PC-3 (cell line): ENCODE results near the gene SLC38A4. TPM values are rescaled to one million over a fixed set of nuclear protein-coding genes. Genes with fewer than 3 reads are reported as not detected.

ENCODE experiments used
- ATAC-seq: fragments of 200-7000 bp; cut with Tn5 transposase; 2 replicates; pipeline ENCODE4 v1.9.1; 2020; ENCODE audit warnings: mild to moderate bottlenecking, moderate library complexity
- BruUV-seq: library from RNA; stranded (reverse); fragments of 400-500 nt; replicated peaks from 2 replicates; lab custom pipeline; 2021; lab: Mats Ljungman, UMichigan
- CTCF ChIA-PET: fragments of 300-600 bp; sonication (Branson Sonifier 250); formaldehyde crosslinking; loops from one replicate; lab custom pipeline; 2022; ENCODE audit warnings: antibody characterized with exemption; lab: Charles Lee
- POLR2A ChIA-PET: fragments of 300-600 bp; sonication (Branson Sonifier 250); formaldehyde crosslinking; loops from one replicate; lab custom pipeline; 2022; ENCODE audit warnings: antibody characterized with exemption; ENCODE audit not compliant: unreplicated experiment; lab: Charles Lee
- DNase-seq: peaks from one replicate; pipeline ENCODE4 v3.0.0-alpha.2; 2015
- H2AFZ ChIP-seq: fragments of 300-600 bp; sonication (generic); 2 replicates; pipeline ENCODE4 v1.6.0; 2016; ENCODE audit warnings: antibody characterized with exemption, low read length
- H3F3A ChIP-seq: fragments of 300-600 bp; sonication (generic); one replicate; pipeline ENCODE4 v1.6.0; 2017; ENCODE audit warnings: antibody characterized with exemption, low read length, control low read depth, mild to moderate bottlenecking; ENCODE audit not compliant: unreplicated experiment
- H3K27ac ChIP-seq: fragments of 300-600 bp; sonication (generic); 2 replicates; pipeline ENCODE4 v1.5.1; 2016; ENCODE audit warnings: mild to moderate bottlenecking, low read length
- H3K27me3 ChIP-seq: fragments of 300-600 bp; sonication (generic); 2 replicates; pipeline ENCODE4 v1.6.1; 2016; ENCODE audit warnings: low read length, mixed read lengths
- H3K36me3 ChIP-seq: fragments of 300-600 bp; sonication (generic); 2 replicates; pipeline ENCODE4 v1.6.1; 2016; ENCODE audit warnings: low read depth, mixed run types, low read length, mixed read lengths
- H3K4me1 ChIP-seq: fragments of 300-600 bp; sonication (generic); 2 replicates; pipeline ENCODE4 v1.5.1; 2016; ENCODE audit warnings: low read length; ENCODE audit not compliant: insufficient read depth
- H3K4me2 ChIP-seq: fragments of 300-600 bp; sonication (generic); 2 replicates; pipeline ENCODE4 v1.6.0; 2016; ENCODE audit warnings: low read length
- H3K4me3 ChIP-seq: fragments of 300-600 bp; sonication (generic); 2 replicates; pipeline ENCODE4 v1.5.1; 2016; ENCODE audit warnings: mild to moderate bottlenecking, low read length, mixed read lengths
- H3K79me2 ChIP-seq: fragments of 300-600 bp; sonication (generic); 2 replicates; pipeline ENCODE4 v1.6.1; 2017; ENCODE audit warnings: low read length, mixed read lengths
- H3K9ac ChIP-seq: fragments of 300-600 bp; sonication (generic); 2 replicates; pipeline ENCODE4 v1.6.0; 2016; ENCODE audit warnings: mild to moderate bottlenecking, low read length
- H3K9me2 ChIP-seq: fragments of 300-600 bp; sonication (generic); replicated peaks from 2 replicates; pipeline ENCODE4 v1.6.1; 2016; ENCODE audit warnings: mixed run types, low read length, mixed read lengths
- H3K9me3 ChIP-seq: fragments of 300-600 bp; sonication (generic); 2 replicates; pipeline ENCODE4 v1.6.1; 2016; ENCODE audit warnings: low read length, mixed read lengths
- H4K20me1 ChIP-seq: fragments of 300-600 bp; sonication (generic); 2 replicates; pipeline ENCODE4 v1.6.1; 2016; ENCODE audit warnings: low read length, mixed read lengths
- CTCF ChIP-seq: fragments of 300-600 bp; sonication (generic); conservative IDR thresholded peaks from 2 replicates; pipeline ENCODE4 v1.5.1; 2017; ENCODE audit warnings: antibody characterized with exemption, low read depth, mild to moderate bottlenecking, low read length
- EZH2 ChIP-seq: fragments of 300-600 bp; sonication (generic); IDR thresholded peaks from one replicate; pipeline ENCODE4 v1.6.1; 2017; ENCODE audit warnings: antibody characterized with exemption, mild to moderate bottlenecking, low read length; ENCODE audit not compliant: unreplicated experiment
- EZH2phosphoT487 ChIP-seq: fragments of 300-600 bp; sonication (generic); IDR thresholded peaks from 2 replicates; pipeline ENCODE4 v1.6.1; 2018; ENCODE audit warnings: mild to moderate bottlenecking, antibody characterized with exemption, low read length, borderline replicate concordance
- intact Hi-C: fragments of 100-400 bp; cut with micrococcal nuclease; formaldehyde crosslinking; loops from 2 replicates; pipeline ENCODE4 v1.9.0; 2023
- total RNA-seq: library from RNA; depleted of rRNA; stranded (reverse); fragments of >200 nt; gene quantifications from 2 replicates; pipeline ENCODE4 v1.2.3, GENCODE V29; 2014

Gene SLC38A4
- total RNA-seq, 1 experiment from 2014 or later: not detected

GRCh38 chr12:46798648-46799047 is 27.1 kb downstream of the SLC38A4 start:
- Histone ChIP-seq H3K9ac (no peak overlapping the region), H3K36me3 (no peaks in the 10 kb centered on the region), H3K27ac (no peak overlapping the region), H3K4me3 (no peak overlapping the region), H3K27me3 (no peaks in the 10 kb centered on the region), H3K79me2 (no peaks in the 10 kb centered on the region), H3K9me2 (no peaks in the 10 kb centered on the region), H3K9me3 (no peaks in the 10 kb centered on the region), H4K20me1 (no peaks in the 10 kb centered on the region), H3F3A (no peaks in the 10 kb centered on the region), H2AFZ (no peak overlapping the region), H3K4me1 (no peaks in the 10 kb centered on the region), H3K4me2 (no peak overlapping the region)
- DNase-seq: no peak
- ChIA-PET CTCF (no interaction called here), POLR2A (no interaction called here)
- no TSS peak for BruUV-seq
- ATAC-seq: no peak
- intact Hi-C loops: no loop called here
- TF ChIP-seq EZH2 (no peak), CTCF (no peak), EZH2phosphoT487 (no peak)

- POLR2A ChIA-PET: no interaction called here
- H3K27ac ChIP-seq: no peak overlapping the region
- H3K4me2 ChIP-seq: no peak overlapping the region
- CTCF ChIA-PET: no interaction called here
- TF ChIP-seq EZH2phosphoT487 (no peak), EZH2 (no peak), CTCF (no peak)
- H3K9ac ChIP-seq: no peak overlapping the region
- H3K27me3 ChIP-seq: no peaks in the 10 kb centered on the region
- ATAC-seq (no peak), DNase-seq (no peak)
- H3K9me3 ChIP-seq: no peaks in the 10 kb centered on the region
- H4K20me1 ChIP-seq: no peaks in the 10 kb centered on the region
- no peak overlapping the region for H3K4me3 ChIP-seq
- intact Hi-C loops: no loop called here
- BruUV-seq: no TSS peak
- no peaks in the 10 kb centered on the region for H3K36me3 ChIP-seq
- H2AFZ ChIP-seq: no peak overlapping the region
- no peaks in the 10 kb centered on the region for H3K9me2 ChIP-seq
- no peaks in the 10 kb centered on the region for H3F3A ChIP-seq
- H3K4me1 ChIP-seq: no peaks in the 10 kb centered on the region
- no peaks in the 10 kb centered on the region for H3K79me2 ChIP-seq
Observed at GRCh38 chr12:46798056-46798455, 27.7 kb downstream of the SLC38A4 start.

- Histone ChIP-seq H3K27ac (no peak overlapping the region), H2AFZ (no peak overlapping the region), H3K79me2 (no peaks in the 10 kb centered on the region), H3F3A (no peaks in the 10 kb centered on the region), H3K4me1 (no peaks in the 10 kb centered on the region), H4K20me1 (no peaks in the 10 kb centered on the region), H3K36me3 (no peaks in the 10 kb centered on the region), H3K4me3 (no peak overlapping the region), H3K9ac (no peak overlapping the region), H3K4me2 (no peak overlapping the region), H3K9me2 (no peaks in the 10 kb centered on the region), H3K27me3 (no peaks in the 10 kb centered on the region), H3K9me3 (no peaks in the 10 kb centered on the region)
- ChIA-PET POLR2A (no interaction called here), CTCF (no interaction called here)
- TF ChIP-seq EZH2phosphoT487: no peak
- TF ChIP-seq EZH2: no peak
- TF ChIP-seq CTCF: no peak
- BruUV-seq: no TSS peak
- DNase-seq (no peak), ATAC-seq (no peak)
- intact Hi-C loops: no loop called here
Observed at GRCh38 chr12:46795988-46796387, 29.8 kb downstream of the SLC38A4 start.
